Mucosa of rectum (tissue), 2 donors: ENCODE measurements around the gene UBL7.
"Not testable (repeated sequence)": the region's sequence is repeated elsewhere in the genome, so short reads cannot be mapped to it uniquely, and the experiment has no call there.

Experiments
- H3K27ac ChIP-seq, 2 donors: one replicate each; pipeline ENCODE4 v1.7.0; 2013; ENCODE audit warnings: inconsistent platforms in 2 of 2, low read depth in 2 of 2, low read length in 2 of 2
- H3K27me3 ChIP-seq, 2 donors: one replicate each; pipeline ENCODE4 v1.7.0; 2013; ENCODE audit warnings: low read length in 2 of 2; ENCODE audit not compliant: control insufficient read depth in 2 of 2, insufficient read depth in 2 of 2
- H3K36me3 ChIP-seq, 2 donors: one replicate each; pipeline ENCODE4 v1.7.0; 2013; ENCODE audit warnings: low read length in 2 of 2; ENCODE audit not compliant: control insufficient read depth in 2 of 2, insufficient read depth in 2 of 2
- H3K4me1 ChIP-seq, 2 donors: one replicate each; pipeline ENCODE4 v1.7.0; 2013; ENCODE audit warnings: low read length in 2 of 2, mild to moderate bottlenecking in 1 of 2; ENCODE audit not compliant: control insufficient read depth in 2 of 2, insufficient read depth in 2 of 2
- H3K4me3 ChIP-seq, 2 donors: one replicate each; pipeline ENCODE4 v1.7.0; 2013; ENCODE audit warnings: low read length in 2 of 2
- H3K9ac ChIP-seq, 2 donors: one replicate each; pipeline ENCODE4 v1.7.0; 2013; ENCODE audit warnings: low read length in 2 of 2, low read depth in 1 of 2, mild to moderate bottlenecking in 1 of 2
- H3K9me3 ChIP-seq, 2 donors: one replicate each; pipeline ENCODE4 v1.7.0; 2013; ENCODE audit warnings: low read length in 2 of 2; ENCODE audit not compliant: control insufficient read depth in 2 of 2
- donor health status: healthy.
- donor health status: Normal muscosa, but diverticular disease.

Gene UBL7

DNA sequence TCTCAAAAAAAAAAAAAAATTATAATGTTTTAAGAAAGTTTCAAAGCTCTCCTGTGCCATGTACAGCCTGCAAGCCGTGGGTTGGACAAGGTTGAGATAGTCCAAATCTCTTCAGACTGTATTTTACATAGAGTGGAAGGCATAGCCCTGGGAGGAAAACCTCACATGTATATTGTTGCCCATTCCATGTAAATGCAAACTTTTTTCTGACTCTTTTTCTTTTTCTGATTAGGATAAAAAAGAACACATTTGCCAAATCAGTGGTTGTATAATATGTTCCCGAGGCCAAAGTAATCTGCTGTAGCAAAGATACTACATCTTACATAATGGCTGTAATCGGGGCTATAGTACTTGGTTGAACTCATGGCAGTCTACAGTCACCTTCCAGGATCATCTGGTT is 35.7 kb upstream of the UBL7 start:
- no peaks in the 10 kb centered on the region for H3K4me1 ChIP-seq
- H3K9ac ChIP-seq = no peak overlapping the region
- no peaks in the 10 kb centered on the region for H3K9me3 ChIP-seq
- no peak overlapping the region for H3K27ac ChIP-seq
- H3K4me3 ChIP-seq = no peak overlapping the region
- H3K36me3 ChIP-seq = peaks cover 0 to 3% of the 10 kb centered on the region in 2 donors
- H3K27me3 ChIP-seq = no peaks in the 10 kb centered on the region

DNA sequence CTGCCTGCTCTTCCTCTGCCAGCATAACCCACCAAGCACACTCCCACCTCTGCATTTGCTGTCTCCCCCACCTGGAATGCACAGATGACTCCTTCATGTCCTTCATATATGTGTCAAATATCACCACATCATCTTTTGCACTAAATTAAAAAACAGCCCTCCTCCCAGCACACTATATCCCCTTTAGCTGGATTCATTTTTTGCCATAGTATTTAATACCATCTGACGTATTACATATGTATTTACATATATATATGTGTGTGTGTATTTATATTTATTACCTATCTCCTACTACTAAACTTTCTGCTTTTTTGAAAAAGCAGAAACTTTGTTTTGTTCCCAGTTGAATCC is 29.4 kb upstream of the UBL7 start:
- Histone ChIP-seq H3K9me3 (no peaks in the 10 kb centered on the region), H3K36me3 (peaks cover 0 to 3% of the 10 kb centered on the region in 2 donors), H3K27ac (no peak overlapping the region), H3K4me1 (no peaks in the 10 kb centered on the region), H3K4me3 (no peak overlapping the region), H3K9ac (no peak overlapping the region), H3K27me3 (no peaks in the 10 kb centered on the region)

DNA sequence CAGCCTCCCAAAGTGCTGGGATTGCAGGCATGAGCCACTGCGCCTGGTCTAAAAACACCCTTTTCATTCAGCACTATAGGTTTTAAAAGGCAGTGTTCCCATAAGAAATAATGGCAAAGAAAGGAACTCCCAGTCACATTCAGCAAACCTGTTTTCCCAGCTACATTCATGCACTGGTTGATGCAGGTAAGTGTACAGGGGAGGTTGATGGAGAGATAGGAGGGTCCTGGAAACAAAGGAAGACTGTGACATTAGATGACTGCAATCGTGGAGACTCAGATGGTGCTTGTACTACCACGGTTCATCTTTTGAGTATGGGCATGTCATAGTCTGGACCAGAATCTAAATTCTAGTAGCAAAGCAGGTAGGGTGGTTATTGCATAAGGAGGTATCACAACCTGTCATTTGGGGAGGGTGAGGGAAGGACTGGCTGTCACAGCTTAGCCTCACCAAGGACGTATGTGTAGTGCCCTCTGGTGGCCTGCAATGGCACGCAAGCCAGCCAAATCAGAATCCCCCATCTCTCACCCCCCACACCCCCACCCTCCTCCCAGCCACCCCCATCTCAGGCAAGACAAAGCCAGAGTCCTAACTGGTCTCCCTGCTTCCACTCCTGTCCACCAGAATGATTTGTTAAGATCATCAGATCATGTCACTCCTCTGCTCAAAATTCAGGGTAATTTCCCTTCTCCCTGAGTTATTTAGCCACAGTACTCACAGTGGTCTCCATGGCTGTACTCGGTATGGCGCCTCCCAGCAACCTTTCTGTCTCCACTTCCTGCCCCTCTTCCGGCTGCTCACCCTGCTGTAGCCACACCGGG is 28.8 kb upstream of the UBL7 start:
- Histone ChIP-seq H3K27ac (no peak overlapping the region), H3K9ac (no peak overlapping the region), H3K4me3 (no peak overlapping the region), H3K4me1 (no peaks in the 10 kb centered on the region), H3K36me3 (peaks cover 0 to 3% of the 10 kb centered on the region in 2 donors), H3K27me3 (no peaks in the 10 kb centered on the region), H3K9me3 (no peaks in the 10 kb centered on the region)

DNA sequence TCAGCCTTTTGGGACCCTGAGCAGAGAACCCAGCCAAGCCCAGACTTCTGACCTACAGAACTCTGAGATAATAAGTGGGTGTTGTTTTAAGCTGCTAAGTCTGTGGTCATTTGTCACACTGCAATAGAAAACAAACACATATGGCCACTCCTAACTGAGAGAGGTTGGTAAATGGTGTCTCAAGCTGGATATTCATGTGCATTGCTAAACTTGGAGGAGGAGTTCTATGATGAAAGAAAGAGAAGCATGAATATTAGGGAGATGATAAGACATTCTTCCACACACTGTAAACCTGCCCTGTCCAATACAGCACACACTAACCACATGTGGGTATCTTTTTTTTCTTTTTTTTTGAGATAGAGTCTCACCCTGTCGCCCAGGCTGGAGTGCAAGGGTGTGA is 27.8 kb upstream of the UBL7 start:
- Histone ChIP-seq H3K9me3 (no peaks in the 10 kb centered on the region), H3K27me3 (no peaks in the 10 kb centered on the region), H3K4me3 (no peak overlapping the region), H3K4me1 (no peaks in the 10 kb centered on the region), H3K9ac (no peak overlapping the region), H3K36me3 (peaks cover 0 to 3% of the 10 kb centered on the region in 2 donors), H3K27ac (no peak overlapping the region)

DNA sequence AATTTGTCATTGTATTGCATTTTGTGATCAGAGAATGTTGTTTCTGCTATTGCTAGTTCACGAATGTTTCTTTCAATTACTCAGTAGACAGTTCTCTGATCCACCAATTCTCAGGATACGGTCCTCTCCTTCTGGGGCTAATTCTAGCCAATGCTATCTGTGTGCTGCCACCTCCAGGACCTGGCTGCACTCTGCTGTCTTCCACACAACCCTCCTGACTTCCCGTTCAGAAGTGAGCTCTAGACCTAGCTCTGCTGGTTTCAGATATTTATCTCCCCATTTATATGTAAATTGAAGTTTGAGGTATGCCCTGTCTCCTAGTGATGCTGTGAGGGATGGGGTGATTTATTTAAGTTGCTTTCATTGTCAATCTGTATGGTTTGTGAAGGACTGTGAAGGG is 21.7 kb upstream of the UBL7 start:
- Histone ChIP-seq H3K9me3 (no peaks in the 10 kb centered on the region), H3K27ac (no peak overlapping the region), H3K4me3 (no peak overlapping the region), H3K4me1 (no peaks in the 10 kb centered on the region), H3K9ac (no peak overlapping the region), H3K36me3 (no peaks in the 10 kb centered on the region), H3K27me3 (no peaks in the 10 kb centered on the region)

DNA sequence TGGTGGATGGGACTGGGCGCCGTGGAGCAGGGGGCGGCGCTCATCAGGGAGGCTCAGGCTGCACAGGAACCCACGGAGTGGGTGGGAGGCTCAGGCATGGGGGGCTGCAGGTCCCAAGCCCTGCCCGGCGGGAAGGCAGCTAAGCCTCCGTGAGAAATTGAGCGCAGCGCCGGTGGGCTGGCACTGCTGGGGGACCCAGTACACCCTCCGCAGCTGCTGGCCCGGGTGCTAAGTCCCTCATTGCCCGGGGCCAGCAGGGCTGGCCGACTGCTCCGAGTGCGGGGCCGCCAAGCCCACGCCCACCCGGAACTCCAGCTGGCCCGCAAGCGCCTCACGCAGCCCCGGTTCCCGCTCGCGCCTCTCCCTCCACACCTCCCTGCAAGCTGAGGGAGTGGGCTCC is 19.4 kb upstream of the UBL7 start:
- H3K4me3 ChIP-seq, H3K27me3 ChIP-seq, H3K9ac ChIP-seq, H3K4me1 ChIP-seq, H3K9me3 ChIP-seq, H3K36me3 ChIP-seq, H3K27ac ChIP-seq: not testable (repeated sequence)

DNA sequence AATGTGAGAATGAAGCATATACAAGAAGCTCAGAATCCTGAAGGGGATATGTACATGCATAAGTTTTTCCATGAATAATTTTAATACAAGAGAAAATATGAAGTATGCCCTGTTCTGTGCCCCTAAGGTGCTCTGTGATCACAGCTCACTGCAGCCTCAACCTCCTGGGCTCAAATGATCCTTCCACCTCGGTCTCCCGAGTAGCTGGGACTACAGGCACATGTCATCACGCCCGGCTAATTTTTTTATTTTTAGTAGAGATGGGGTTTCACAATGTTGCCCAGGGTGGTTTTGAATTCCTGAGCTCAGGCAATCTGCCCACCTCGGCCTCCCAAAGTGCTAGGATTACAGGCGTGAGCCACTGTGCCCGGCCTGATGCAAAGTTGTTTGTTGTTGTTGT is 10.7 kb upstream of the UBL7 start:
- H3K4me3 ChIP-seq, H3K36me3 ChIP-seq, H3K9me3 ChIP-seq, H3K27me3 ChIP-seq, H3K9ac ChIP-seq, H3K27ac ChIP-seq, H3K4me1 ChIP-seq: not testable (repeated sequence)

DNA sequence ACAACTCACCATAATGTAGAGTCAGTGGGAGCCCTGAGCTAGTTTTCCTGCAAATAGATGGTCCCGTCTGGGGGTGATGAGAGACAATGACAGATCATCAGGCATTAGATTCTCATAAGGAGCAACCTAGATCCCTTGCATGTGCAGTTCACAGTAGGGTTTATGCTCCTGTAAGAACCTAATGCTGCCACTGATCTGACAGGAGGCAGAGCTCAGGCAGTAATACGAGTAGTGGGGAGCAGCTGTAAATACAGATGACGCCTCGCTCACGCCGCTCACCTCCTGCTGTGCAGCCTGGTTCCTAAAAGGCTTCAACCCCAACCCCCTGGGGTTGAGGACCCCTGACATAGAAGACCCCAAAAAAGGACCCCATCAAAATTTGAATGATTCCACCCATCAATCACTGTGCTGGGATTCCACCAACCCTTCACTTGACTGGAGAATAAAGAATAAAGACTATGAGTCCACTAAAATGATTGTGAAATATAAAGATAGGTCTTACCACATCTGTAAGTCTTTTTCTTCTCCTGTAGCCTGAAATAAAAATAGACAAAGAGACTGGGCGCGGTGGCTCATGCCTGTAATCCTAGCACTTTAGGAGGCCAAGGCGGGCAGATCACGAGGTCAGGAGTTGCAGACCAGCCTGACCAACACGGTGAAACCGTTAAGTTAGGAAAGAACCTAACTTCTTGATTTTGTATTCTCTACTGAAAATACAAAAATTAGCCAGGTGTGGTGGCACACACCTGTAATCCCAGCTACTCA is 9.9 kb upstream of the UBL7 start:
- Histone ChIP-seq H3K4me1 (no peaks in the 10 kb centered on the region), H3K9ac (no peak overlapping the region), H3K9me3 (no peaks in the 10 kb centered on the region), H3K36me3 (peaks cover 2 to 8% of the 10 kb centered on the region in 2 donors), H3K27me3 (no peaks in the 10 kb centered on the region), H3K4me3 (no peak overlapping the region), H3K27ac (no peak overlapping the region)

DNA sequence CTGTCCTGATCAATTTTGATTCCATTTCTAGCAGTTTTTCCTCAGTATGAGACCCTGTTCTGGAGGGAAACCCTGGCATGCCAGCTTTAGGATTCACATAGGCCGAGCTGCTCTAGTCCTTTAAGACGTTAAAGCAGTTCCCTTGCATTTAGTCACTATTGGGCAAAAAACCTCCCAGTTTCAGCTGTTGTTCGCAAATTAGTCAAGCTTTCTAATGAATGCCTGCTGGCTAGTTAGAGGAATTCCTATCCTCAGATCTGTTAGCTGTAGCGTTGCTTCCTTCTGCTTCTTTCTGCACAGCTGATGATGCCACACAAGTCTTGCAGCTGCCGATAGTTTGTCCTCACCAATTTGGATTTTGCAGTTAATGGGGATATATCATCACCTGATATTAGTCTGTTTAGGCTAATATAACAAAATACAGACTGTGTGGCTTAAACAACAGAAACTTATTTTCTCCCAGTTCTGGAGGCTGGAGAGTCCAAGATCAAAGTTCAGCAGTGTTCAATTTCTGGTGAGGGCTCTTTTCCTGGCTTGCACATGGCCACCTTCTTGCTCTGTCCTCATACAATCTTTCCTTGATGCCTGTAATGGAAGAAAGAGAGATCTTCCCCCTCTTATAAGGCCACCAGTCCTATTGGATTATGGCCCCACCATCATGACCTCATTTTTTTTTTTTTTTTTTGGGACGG is 7.5 kb upstream of the UBL7 start:
- no peaks in the 10 kb centered on the region for H3K9me3 ChIP-seq
- peaks cover 0 to 8% of the 10 kb centered on the region in 2 donors for H3K36me3 ChIP-seq
- H3K27ac ChIP-seq = no peak overlapping the region
- H3K4me1 ChIP-seq = no peaks in the 10 kb centered on the region
- no peak overlapping the region for H3K4me3 ChIP-seq
- no peak overlapping the region for H3K9ac ChIP-seq
- H3K27me3 ChIP-seq = no peaks in the 10 kb centered on the region

DNA sequence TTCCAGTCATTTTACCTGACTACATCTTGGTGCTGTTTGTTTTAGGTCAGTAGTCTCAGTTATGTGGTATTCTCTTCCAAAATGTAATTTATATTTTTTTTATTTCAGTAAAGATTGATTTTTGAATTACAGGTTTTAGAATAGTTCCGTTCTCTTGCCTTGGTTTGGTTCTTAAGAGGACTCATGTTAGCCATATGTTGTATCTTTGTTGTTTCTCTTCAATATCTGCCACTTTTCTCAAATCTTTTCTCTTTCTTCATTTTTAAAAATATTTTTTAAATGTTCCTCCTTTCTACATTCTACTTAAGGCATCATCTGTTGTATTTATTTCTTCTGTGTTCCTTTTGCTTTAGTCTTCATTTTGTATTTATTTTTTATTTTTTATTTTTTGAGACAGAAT is 5.6 kb upstream of the UBL7 start:
- no peak overlapping the region for H3K9ac ChIP-seq
- H3K36me3 ChIP-seq = peaks cover 0 to 8% of the 10 kb centered on the region in 2 donors
- no peak overlapping the region for H3K27ac ChIP-seq
- H3K9me3 ChIP-seq = no peaks in the 10 kb centered on the region
- H3K27me3 ChIP-seq = no peaks in the 10 kb centered on the region
- H3K4me3 ChIP-seq = no peak overlapping the region
- peaks cover 0 to 4% of the 10 kb centered on the region in 2 donors for H3K4me1 ChIP-seq
